Right cardiac atrium (tissue), 5 donors: ENCODE data around the gene ARHGEF12. TPM values are rescaled to one million over a fixed set of nuclear protein-coding genes. Genes with fewer than 3 reads are reported as not detected.

Experiments used
- ATAC-seq, 2 donors: fragments of 200-7000 bp; cut with Tn5 transposase; one replicate each; pipeline versions ENCODE4 v1.8.0 to v1.9.1; 2020; ENCODE audit warnings: moderate library complexity in 2 of 2, mild to moderate bottlenecking in 1 of 2
- DNase-seq, 3 donors: peaks; one replicate each; pipeline ENCODE4 v3.0.0-alpha.2; 2020
- H3K27ac ChIP-seq: one replicate; pipeline ENCODE4 v1.5.1; 2013; ENCODE audit warnings: mild to moderate bottlenecking, low read length, control low read depth, moderate library complexity
- H3K27me3 ChIP-seq: one replicate; pipeline ENCODE4 v1.6.1; 2013; ENCODE audit not compliant: control insufficient read depth, insufficient read depth
- H3K4me1 ChIP-seq: one replicate; pipeline ENCODE4 v1.6.1; 2013; ENCODE audit warnings: low read length; ENCODE audit not compliant: control insufficient read depth, insufficient read depth
- H3K4me3 ChIP-seq: one replicate; pipeline ENCODE4 v1.5.1; 2013; ENCODE audit warnings: low read length, control low read depth
- H3K9me3 ChIP-seq: one replicate; pipeline ENCODE4 v1.6.1; 2013; ENCODE audit warnings: low read length; ENCODE audit not compliant: control insufficient read depth
- WGBS: extraction: QIAGEN DNeasy Blood & Tissue Kit; methylation state at CpG from one replicate; pipeline ENCODE4 v1.1.7; 2013; 5-methylcytosine and 5-hydroxymethylcytosine counted together
- intact Hi-C, 4 donors: fragments of 100-400 bp; cut with DNase I; formaldehyde crosslinking; loops; one replicate each; pipeline versions ENCODE4 v1.11.0 to v1.14.0; 2022 to 2023
- polyA plus RNA-seq: library from polyadenylated mRNA; stranded (reverse); fragments of 200-250 nt; gene quantifications from one replicate; pipeline ENCODE4 v1.2.3, GENCODE V29; 2013
- total RNA-seq, 4 donors: library from RNA; stranded (reverse); fragmentation: NEBNext Ultra II Directional; extraction: Animal tissue kit (Norgen Biotek cat#: 25700); gene quantifications; one replicate each; pipeline ENCODE4 v1.2.1, GENCODE V29; 2021
- donor health status: healthy with polysubstance abuse.
- donor health status: DM: no; HTN: yes; CAD: no.
- donor health status: DM: no; HTN: no; CAD: no.
- donor health status: DM: no; HTN: yes; CAD: no; lungs with severe emphysema.
- donor health status: DM: yes; HTN: yes; CAD: no.

Gene ARHGEF12
- total and polyA plus RNA-seq, 5 donors, result 26.1 to 112 (median 93.7) TPM

GRCh38 chr11:120519474-120519873 is 183.3 kb downstream of the ARHGEF12 start:
- no peak for DNase-seq
- 92% methylated on average over 3 of the region's 3 CpGs for WGBS
- intact Hi-C loops, result loop anchor here in 3 of 4 donors (10.0 kb wide), 4 partner anchors 45 to 675 kb away; no protein-coding TSS in a partner anchor
- Histone ChIP-seq H3K4me1 (no peaks in the 10 kb centered on the region), H3K27ac (no peak overlapping the region), H3K9me3 (no peaks in the 10 kb centered on the region), H3K4me3 (no peak overlapping the region), H3K27me3 (no peaks in the 10 kb centered on the region)
- no peak for ATAC-seq

- DNase-seq, result no peak
- WGBS, result 90% methylated on average over 16 of the region's 16 CpGs
- intact Hi-C loops, result no loop called here
- Histone ChIP-seq H3K27me3 (no peaks in the 10 kb centered on the region), H3K27ac (no peak overlapping the region), H3K4me3 (no peak overlapping the region), H3K4me1 (no peaks in the 10 kb centered on the region), H3K9me3 (no peaks in the 10 kb centered on the region)
- ATAC-seq, result no peak
These were observed 184.0 kb downstream of the ARHGEF12 start for GRCh38 chr11:120520091-120520822.

GRCh38 chr11:120521176-120521575 is 185.0 kb downstream of the ARHGEF12 start:
- intact Hi-C loops, result no loop called here
- H3K27me3 ChIP-seq, result no peaks in the 10 kb centered on the region
- DNase-seq, result no peak

GRCh38 chr11:120522021-120522420 is 185.8 kb downstream of the ARHGEF12 start:
- intact Hi-C loops, result no loop called here
- Histone ChIP-seq H3K9me3 (no peaks in the 10 kb centered on the region), H3K27me3 (no peaks in the 10 kb centered on the region), H3K27ac (no peak overlapping the region), H3K4me3 (no peak overlapping the region), H3K4me1 (no peaks in the 10 kb centered on the region)
- WGBS, result 95% methylated on average over 11 of the region's 11 CpGs
- no peak for ATAC-seq
- DNase-seq, result peak in 1 of 3 donors; percentile 12

More at GRCh38 chr11:120521176-120521575, 185.0 kb downstream of the ARHGEF12 start:
- WGBS, result 94% methylated on average over 7 of the region's 7 CpGs
- Histone ChIP-seq H3K27ac (no peak overlapping the region), H3K9me3 (no peaks in the 10 kb centered on the region), H3K4me1 (no peaks in the 10 kb centered on the region), H3K4me3 (no peak overlapping the region)
- no peak for ATAC-seq

GRCh38 chr11:120522736-120523135 is 186.5 kb downstream of the ARHGEF12 start:
- intact Hi-C loops, result no loop called here
- 83% methylated on average over 3 of the region's 3 CpGs for WGBS
- peak in 1 of 3 donors; percentile 21 for DNase-seq

GRCh38 chr11:120523196-120523595 is 187.0 kb downstream of the ARHGEF12 start:
- intact Hi-C loops, result no loop called here
- ATAC-seq (no peak), DNase-seq (peak in 1 of 3 donors; percentile 22)
- Histone ChIP-seq H3K27ac (no peak overlapping the region), H3K27me3 (no peaks in the 10 kb centered on the region), H3K4me3 (no peak overlapping the region), H3K4me1 (no peaks in the 10 kb centered on the region), H3K9me3 (no peaks in the 10 kb centered on the region)
- WGBS, result 59% methylated on average over 12 of the region's 12 CpGs

More at GRCh38 chr11:120522736-120523135, 186.5 kb downstream of the ARHGEF12 start:
- no peaks in the 10 kb centered on the region for H3K9me3 ChIP-seq
- ATAC-seq, result no peak
- H3K4me1 ChIP-seq, result no peaks in the 10 kb centered on the region
- H3K4me3 ChIP-seq, result no peak overlapping the region
- no peaks in the 10 kb centered on the region for H3K27me3 ChIP-seq
- no peak overlapping the region for H3K27ac ChIP-seq

GRCh38 chr11:120524536-120525085 is 188.4 kb downstream of the ARHGEF12 start:
- Histone ChIP-seq H3K4me1 (no peaks in the 10 kb centered on the region), H3K27me3 (no peaks in the 10 kb centered on the region), H3K27ac (no peak overlapping the region), H3K9me3 (no peaks in the 10 kb centered on the region), H3K4me3 (no peak overlapping the region)
- ATAC-seq (no peak), DNase-seq (no peak)
- 94% methylated on average over 9 of the region's 9 CpGs for WGBS
- intact Hi-C loops, result no loop called here

GRCh38 chr11:120525261-120526171 is 189.3 kb downstream of the ARHGEF12 start:
- DNase-seq, result peak in 1 of 3 donors; percentile 15
- no peaks in the 10 kb centered on the region for H3K27me3 ChIP-seq
- intact Hi-C loops, result no loop called here

GRCh38 chr11:120526241-120526640 is 190.0 kb downstream of the ARHGEF12 start:
- Histone ChIP-seq H3K4me3 (no peak overlapping the region), H3K27ac (no peak overlapping the region), H3K27me3 (no peaks in the 10 kb centered on the region), H3K4me1 (no peaks in the 10 kb centered on the region), H3K9me3 (no peaks in the 10 kb centered on the region)
- intact Hi-C loops, result no loop called here
- 91% methylated on average over 10 of the region's 10 CpGs for WGBS
- no peak for ATAC-seq
- DNase-seq, result no peak

More at GRCh38 chr11:120525261-120526171, 189.3 kb downstream of the ARHGEF12 start:
- no peak for ATAC-seq
- whole genome bisulfite sequencing, result 78% methylated on average over 16 of the region's 16 CpGs
- no peaks in the 10 kb centered on the region for H3K9me3 ChIP-seq
- no peak overlapping the region for H3K27ac ChIP-seq
- H3K4me3 ChIP-seq, result no peak overlapping the region
- H3K4me1 ChIP-seq, result no peaks in the 10 kb centered on the region

GRCh38 chr11:120527111-120527761 is 191.0 kb downstream of the ARHGEF12 start:
- H3K9me3 ChIP-seq, result no peaks in the 10 kb centered on the region
- H3K27me3 ChIP-seq, result no peaks in the 10 kb centered on the region
- intact Hi-C loops, result no loop called here
- WGBS, result 33% methylated on average over 16 of the region's 16 CpGs
- ATAC-seq, result peak; percentile 53 to 55
- H3K4me1 ChIP-seq, result no peaks in the 10 kb centered on the region
- peak; percentile 58 to 88 (median 73) for DNase-seq
- no peak overlapping the region for H3K27ac ChIP-seq
- no peak overlapping the region for H3K4me3 ChIP-seq
